ENCODE measurements around the gene CEACAM20.

The CEACAM20 gene

GRCh38 chr19:44532819-44533218 lies 3.3 kb upstream of the CEACAM20 start:
- no peak overlapping the region for H2AK5ac ChIP-seq (ENCODE audit: low read length)
- no peak overlapping the region for H3K9ac ChIP-seq (ENCODE audit: low read length)
- H3K4me3 ChIP-seq (ENCODE audit: low read depth, low read length), result no peak overlapping the region
- H3K18ac ChIP-seq (ENCODE audit: low read length), result no peak overlapping the region
- no peak overlapping the region for H3K14ac ChIP-seq (ENCODE audit: low read length)
- H2AFZ ChIP-seq (ENCODE audit: insufficient read depth, low read length, poor library complexity), result no peak overlapping the region
- no peak overlapping the region for H4K12ac ChIP-seq (ENCODE audit: low read depth, low read length)
- H3K4ac ChIP-seq (ENCODE audit: low read depth, low read length), result no peak overlapping the region
- no peaks in the 10 kb centered on the region for H3K79me1 ChIP-seq (ENCODE audit: low read length)
- no peak overlapping the region for H4K91ac ChIP-seq (ENCODE audit: low read depth, low read length)
- H3K27me3 ChIP-seq (ENCODE audit: insufficient read depth, low read length), result no peaks in the 10 kb centered on the region
- no peaks in the 10 kb centered on the region for H3K79me2 ChIP-seq (ENCODE audit: control insufficient read depth, insufficient read depth, low read length, poor library complexity)
- WGBS (ENCODE audit: extremely low coverage, insufficient coverage, insufficient read length), result no CpG with 5 or more reads among the region's 5 CpGs
- H3K4me2 ChIP-seq (ENCODE audit: low read length), result no peak overlapping the region
- H3K4me1 ChIP-seq (ENCODE audit: control insufficient read depth in 1 of 2, insufficient read depth in 2 of 2, low read length in 2 of 2), result no peaks in the 10 kb centered on the region
- no peaks in the 10 kb centered on the region for H3K36me3 ChIP-seq (ENCODE audit: control insufficient read depth in 1 of 2, insufficient read depth in 2 of 2, low read length in 2 of 2)
- H2BK12ac ChIP-seq (ENCODE audit: low read length), result no peak overlapping the region
- no peak overlapping the region for H2BK120ac ChIP-seq (ENCODE audit: insufficient read depth, low read length, poor library complexity)
- H3K27ac ChIP-seq (ENCODE audit: low read depth, low read length), result no peak overlapping the region
- peaks cover 23% of the 10 kb centered on the region for H3K9me3 ChIP-seq (ENCODE audit: insufficient read depth, low read depth, low read length)
- no peak overlapping the region for H3K23ac ChIP-seq (ENCODE audit: low read length)
- H4K8ac ChIP-seq (ENCODE audit: low read depth, low read length), result no peak overlapping the region
- no peak overlapping the region for H2BK5ac ChIP-seq (ENCODE audit: low read depth, low read length, poor library complexity)
- DNase-seq, result no peak

GRCh38 chr19:44530777-44531176 lies 1.3 kb upstream of the CEACAM20 start:
- Histone ChIP-seq H3K9ac (ENCODE audit: low read length) (no peak overlapping the region), H3K27me3 (ENCODE audit: insufficient read depth, low read length) (no peaks in the 10 kb centered on the region), H3K18ac (ENCODE audit: low read length) (no peak overlapping the region), H3K9me3 (ENCODE audit: insufficient read depth, low read depth, low read length) (peaks cover 31% of the 10 kb centered on the region), H3K4me3 (ENCODE audit: low read depth, low read length) (no peak overlapping the region), H3K36me3 (ENCODE audit: control insufficient read depth in 1 of 2, insufficient read depth in 2 of 2, low read length in 2 of 2) (no peaks in the 10 kb centered on the region), H4K8ac (ENCODE audit: low read depth, low read length) (no peak overlapping the region), H3K4me2 (ENCODE audit: low read length) (no peak overlapping the region), H2BK120ac (ENCODE audit: insufficient read depth, low read length, poor library complexity) (no peak overlapping the region), H3K23ac (ENCODE audit: low read length) (no peak overlapping the region), H2BK5ac (ENCODE audit: low read depth, low read length, poor library complexity) (no peak overlapping the region), H3K27ac (ENCODE audit: low read depth, low read length) (no peak overlapping the region), H2AK5ac (ENCODE audit: low read length) (no peak overlapping the region), H4K91ac (ENCODE audit: low read depth, low read length) (no peak overlapping the region), H3K79me2 (ENCODE audit: control insufficient read depth, insufficient read depth, low read length, poor library complexity) (no peaks in the 10 kb centered on the region), H2AFZ (ENCODE audit: insufficient read depth, low read length, poor library complexity) (no peak overlapping the region), H3K79me1 (ENCODE audit: low read length) (no peaks in the 10 kb centered on the region), H3K4ac (ENCODE audit: low read depth, low read length) (no peak overlapping the region), H2BK12ac (ENCODE audit: low read length) (no peak overlapping the region), H3K4me1 (ENCODE audit: control insufficient read depth in 1 of 2, insufficient read depth in 2 of 2, low read length in 2 of 2) (no peaks in the 10 kb centered on the region), H3K14ac (ENCODE audit: low read length) (no peak overlapping the region), H4K12ac (ENCODE audit: low read depth, low read length) (no peak overlapping the region)
- no CpG with 5 or more reads among the region's 6 CpGs for WGBS (ENCODE audit: extremely low coverage, insufficient coverage, insufficient read length)
- DNase-seq, result peak in 1 of 2 donors; percentile 20

GRCh38 chr19:44527554-44527953 lies 1.9 kb downstream of the CEACAM20 start:
- Histone ChIP-seq H3K18ac (ENCODE audit: low read length) (no peak overlapping the region), H3K4me2 (ENCODE audit: low read length) (no peak overlapping the region), H4K12ac (ENCODE audit: low read depth, low read length) (no peak overlapping the region), H2BK120ac (ENCODE audit: insufficient read depth, low read length, poor library complexity) (no peak overlapping the region), H2AFZ (ENCODE audit: insufficient read depth, low read length, poor library complexity) (no peak overlapping the region), H4K8ac (ENCODE audit: low read depth, low read length) (no peak overlapping the region), H3K79me1 (ENCODE audit: low read length) (no peaks in the 10 kb centered on the region), H3K23ac (ENCODE audit: low read length) (no peak overlapping the region), H3K4ac (ENCODE audit: low read depth, low read length) (no peak overlapping the region), H3K79me2 (ENCODE audit: control insufficient read depth, insufficient read depth, low read length, poor library complexity) (no peaks in the 10 kb centered on the region), H2BK5ac (ENCODE audit: low read depth, low read length, poor library complexity) (no peak overlapping the region), H3K9ac (ENCODE audit: low read length) (no peak overlapping the region), H3K14ac (ENCODE audit: low read length) (no peak overlapping the region), H3K27ac (ENCODE audit: low read depth, low read length) (no peak overlapping the region), H3K9me3 (ENCODE audit: insufficient read depth, low read depth, low read length) (peaks cover 30% of the 10 kb centered on the region), H3K4me3 (ENCODE audit: low read depth, low read length) (no peak overlapping the region), H2AK5ac (ENCODE audit: low read length) (no peak overlapping the region), H3K4me1 (ENCODE audit: control insufficient read depth in 1 of 2, insufficient read depth in 2 of 2, low read length in 2 of 2) (no peaks in the 10 kb centered on the region), H3K27me3 (ENCODE audit: insufficient read depth, low read length) (no peaks in the 10 kb centered on the region), H3K36me3 (ENCODE audit: control insufficient read depth in 1 of 2, insufficient read depth in 2 of 2, low read length in 2 of 2) (no peaks in the 10 kb centered on the region), H2BK12ac (ENCODE audit: low read length) (no peak overlapping the region), H4K91ac (ENCODE audit: low read depth, low read length) (no peak overlapping the region)
- peak in 1 of 2 donors; percentile 7 for DNase-seq
- no CpG with 5 or more reads among the region's 7 CpGs for WGBS (ENCODE audit: extremely low coverage, insufficient coverage, insufficient read length)

- H3K9ac ChIP-seq (ENCODE audit: low read length), result no peak overlapping the region
- H3K9me3 ChIP-seq (ENCODE audit: insufficient read depth, low read depth, low read length), result peaks cover 28% of the 10 kb centered on the region
- no peak overlapping the region for H3K23ac ChIP-seq (ENCODE audit: low read length)
- H3K4ac ChIP-seq (ENCODE audit: low read depth, low read length), result no peak overlapping the region
- no peak overlapping the region for H3K18ac ChIP-seq (ENCODE audit: low read length)
- peak; percentile 24 to 95 for DNase-seq
- H4K8ac ChIP-seq (ENCODE audit: low read depth, low read length), result no peak overlapping the region
- H3K14ac ChIP-seq (ENCODE audit: low read length), result no peak overlapping the region
- H3K27me3 ChIP-seq (ENCODE audit: insufficient read depth, low read length), result no peaks in the 10 kb centered on the region
- H3K79me2 ChIP-seq (ENCODE audit: control insufficient read depth, insufficient read depth, low read length, poor library complexity), result no peaks in the 10 kb centered on the region
- H4K91ac ChIP-seq (ENCODE audit: low read depth, low read length), result no peak overlapping the region
- no peak overlapping the region for H2BK12ac ChIP-seq (ENCODE audit: low read length)
- WGBS (ENCODE audit: extremely low coverage, insufficient coverage, insufficient read length), result no CpG with 5 or more reads among the region's 4 CpGs
- H2BK120ac ChIP-seq (ENCODE audit: insufficient read depth, low read length, poor library complexity), result no peak overlapping the region
- no peaks in the 10 kb centered on the region for H3K36me3 ChIP-seq (ENCODE audit: control insufficient read depth in 1 of 2, insufficient read depth in 2 of 2, low read length in 2 of 2)
- no peak overlapping the region for H2AFZ ChIP-seq (ENCODE audit: insufficient read depth, low read length, poor library complexity)
- no peak overlapping the region for H2BK5ac ChIP-seq (ENCODE audit: low read depth, low read length, poor library complexity)
- no peaks in the 10 kb centered on the region for H3K79me1 ChIP-seq (ENCODE audit: low read length)
- no peak overlapping the region for H3K4me3 ChIP-seq (ENCODE audit: low read depth, low read length)
- no peak overlapping the region for H3K4me2 ChIP-seq (ENCODE audit: low read length)
- no peaks in the 10 kb centered on the region for H3K4me1 ChIP-seq (ENCODE audit: control insufficient read depth in 1 of 2, insufficient read depth in 2 of 2, low read length in 2 of 2)
- no peak overlapping the region for H2AK5ac ChIP-seq (ENCODE audit: low read length)
- H3K27ac ChIP-seq (ENCODE audit: low read depth, low read length), result no peak overlapping the region
- no peak overlapping the region for H4K12ac ChIP-seq (ENCODE audit: low read depth, low read length)
Measured at GRCh38 chr19:44525721-44526430, 3.6 kb downstream of the CEACAM20 start.
